ENCODE measurements around the gene HHAT. TPM values are rescaled to one million over a fixed set of nuclear protein-coding genes. Genes with fewer than 3 reads are reported as not detected.

Gene HHAT
- total RNA-seq, 2 experiments from 2014 or later = 0.99 to 1.4 TPM

GRCh38 chr1:210570116-210570515 is 241.4 kb downstream of the HHAT start:
- no peaks in the 10 kb centered on the region for H3K9me3 Mint-ChIP-seq
- DNase-seq (no peak), ATAC-seq (no peak)
- ChIA-PET CTCF (interaction anchor here (1.4 kb wide), 1 partner anchor 12 kb away, joined by 4 read pairs; no protein-coding TSS in a partner anchor), POLR2A (no interaction called here)
- H3K27ac Mint-ChIP-seq = no peak overlapping the region
- H3K36me3 Mint-ChIP-seq (ENCODE audit: low read depth) = no peaks in the 10 kb centered on the region
- no peak for TF ChIP-seq CTCF (IDR thresholded peaks at IDR 0.05)
- H3K4me1 Mint-ChIP-seq (ENCODE audit: low read depth) = no peaks in the 10 kb centered on the region
- no peak overlapping the region for H3K4me3 Mint-ChIP-seq
- H3K27me3 Mint-ChIP-seq = no peaks in the 10 kb centered on the region
- intact Hi-C loops (cut with micrococcal nuclease) = no loop called here

GRCh38 chr1:210571356-210572284 is 242.9 kb downstream of the HHAT start:
- intact Hi-C loops (cut with micrococcal nuclease) = no loop called here
- ChIA-PET POLR2A (no interaction called here), CTCF (interaction anchor here (1.0 kb wide), 2 partner anchors 12 to 563 kb away, joined by 3 to 6 read pairs; no protein-coding TSS in a partner anchor)
- Mint-ChIP-seq H3K9me3 (no peaks in the 10 kb centered on the region), H3K4me3 (no peak overlapping the region), H3K36me3 (ENCODE audit: low read depth) (no peaks in the 10 kb centered on the region), H3K4me1 (ENCODE audit: low read depth) (no peaks in the 10 kb centered on the region), H3K27ac (no peak overlapping the region), H3K27me3 (no peaks in the 10 kb centered on the region)
- no peak for TF ChIP-seq CTCF (IDR thresholded peaks at IDR 0.05)
- ATAC-seq = no peak
- no peak for DNase-seq

- H3K4me3 Mint-ChIP-seq = no peak overlapping the region
- H3K4me1 Mint-ChIP-seq (ENCODE audit: low read depth) = no peaks in the 10 kb centered on the region
- no peak for TF ChIP-seq CTCF (IDR thresholded peaks at IDR 0.05)
- H3K9me3 Mint-ChIP-seq = peaks cover 5% of the 10 kb centered on the region
- POLR2A ChIA-PET = interaction anchor here (0.6 kb wide), 1 partner anchor 164 kb away, joined by 3 read pairs; no protein-coding TSS in a partner anchor
- intact Hi-C loops (cut with micrococcal nuclease) = no loop called here
- H3K27ac Mint-ChIP-seq = no peak overlapping the region
- no peaks in the 10 kb centered on the region for H3K27me3 Mint-ChIP-seq
- DNase-seq (no peak), ATAC-seq (no peak)
- no peaks in the 10 kb centered on the region for H3K36me3 Mint-ChIP-seq (ENCODE audit: low read depth)
- CTCF ChIA-PET = interaction anchor here (1.4 kb wide), 1 partner anchor 125 kb away, joined by 3 read pairs; no protein-coding TSS in a partner anchor
These were observed 244.4 kb downstream of the HHAT start for GRCh38 chr1:210573141-210573540.

GRCh38 chr1:210582205-210582970 is 253.7 kb downstream of the HHAT start:
- ChIA-PET CTCF (interaction anchor here (0.7 to 3.6 kb wide), 8 partner anchors 12 to 554 kb away, joined by 3 to 32 read pairs (median 5); partner anchors contain the start of gene KCNH1), POLR2A (no interaction called here)
- peak; percentile 4 for DNase-seq
- peak; percentile 56 for ATAC-seq
- H3K27me3 Mint-ChIP-seq = no peaks in the 10 kb centered on the region
- no peaks in the 10 kb centered on the region for H3K36me3 Mint-ChIP-seq (ENCODE audit: low read depth)
- H3K9me3 Mint-ChIP-seq = no peaks in the 10 kb centered on the region
- intact Hi-C loops (cut with micrococcal nuclease) = loop anchor here (5.0 to 10.0 kb wide), 3 partner anchors 135 to 362 kb away; no protein-coding TSS in a partner anchor
- H3K4me3 Mint-ChIP-seq = no peak overlapping the region
- TF ChIP-seq CTCF (IDR thresholded peaks at IDR 0.05) = no peak
- H3K4me1 Mint-ChIP-seq (ENCODE audit: low read depth) = peaks cover 11% of the 10 kb centered on the region
- no peak overlapping the region for H3K27ac Mint-ChIP-seq
